ENCODE measurements around the gene VCL. TPM values are rescaled to one million over a fixed set of nuclear protein-coding genes. Genes with fewer than 3 reads are reported as not detected.
"Not testable (repeated sequence)": the region's sequence is repeated elsewhere in the genome, so short reads cannot be mapped to it uniquely, and the experiment has no call there.

The VCL gene
- total RNA-seq, 2 donors from 2014 or later: 24.4 to 31.6 TPM

GRCh38 chr10:73962386-73962785, 35.5 kb upstream of the VCL start:
- no peaks in the 10 kb centered on the region for H3K9me3 ChIP-seq
- H3K27me3 ChIP-seq: no peaks in the 10 kb centered on the region
- no peak overlapping the region for H3K27ac ChIP-seq
- no peak overlapping the region for H3K4me3 ChIP-seq
- DNase-seq (no peak), ATAC-seq (no peak)
- 81 to 100% methylated on average over 2 of the region's 2 CpGs for WGBS, 2 donors
- intact Hi-C loops (cut with DNase I): no loop called here
- H3K36me3 ChIP-seq (replicated peaks in 1 of 2; ENCODE audit: insufficient read depth in 1 of 2, low read depth in 2 of 2): no peaks in the 10 kb centered on the region
- H3K4me1 ChIP-seq: peaks cover 12% of the 10 kb centered on the region
- TF ChIP-seq POLR2A (IDR thresholded peaks at IDR 0.05): no peak
- TF ChIP-seq, protein P1, sequence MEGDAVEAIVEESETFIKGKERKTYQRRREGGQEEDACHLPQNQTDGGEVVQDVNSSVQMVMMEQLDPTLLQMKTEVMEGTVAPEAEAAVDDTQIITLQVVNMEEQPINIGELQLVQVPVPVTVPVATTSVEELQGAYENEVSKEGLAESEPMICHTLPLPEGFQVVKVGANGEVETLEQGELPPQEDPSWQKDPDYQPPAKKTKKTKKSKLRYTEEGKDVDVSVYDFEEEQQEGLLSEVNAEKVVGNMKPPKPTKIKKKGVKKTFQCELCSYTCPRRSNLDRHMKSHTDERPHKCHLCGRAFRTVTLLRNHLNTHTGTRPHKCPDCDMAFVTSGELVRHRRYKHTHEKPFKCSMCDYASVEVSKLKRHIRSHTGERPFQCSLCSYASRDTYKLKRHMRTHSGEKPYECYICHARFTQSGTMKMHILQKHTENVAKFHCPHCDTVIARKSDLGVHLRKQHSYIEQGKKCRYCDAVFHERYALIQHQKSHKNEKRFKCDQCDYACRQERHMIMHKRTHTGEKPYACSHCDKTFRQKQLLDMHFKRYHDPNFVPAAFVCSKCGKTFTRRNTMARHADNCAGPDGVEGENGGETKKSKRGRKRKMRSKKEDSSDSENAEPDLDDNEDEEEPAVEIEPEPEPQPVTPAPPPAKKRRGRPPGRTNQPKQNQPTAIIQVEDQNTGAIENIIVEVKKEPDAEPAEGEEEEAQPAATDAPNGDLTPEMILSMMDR (IDR thresholded peaks at IDR 0.05): no peak

GRCh38 chr10:73963533-73963932, 34.4 kb upstream of the VCL start:
- 93 to 96% methylated on average over 12 of the region's 12 CpGs for WGBS, 2 donors
- DNase-seq; H3K4me3 ChIP-seq; H3K9me3 ChIP-seq; intact Hi-C loops (cut with DNase I); H3K27ac ChIP-seq; H3K36me3 ChIP-seq (replicated peaks in 1 of 2; ENCODE audit: insufficient read depth in 1 of 2, low read depth in 2 of 2); ATAC-seq; H3K27me3 ChIP-seq: not testable (repeated sequence)
- H3K4me1 ChIP-seq: peaks cover 12% of the 10 kb centered on the region

DNA sequence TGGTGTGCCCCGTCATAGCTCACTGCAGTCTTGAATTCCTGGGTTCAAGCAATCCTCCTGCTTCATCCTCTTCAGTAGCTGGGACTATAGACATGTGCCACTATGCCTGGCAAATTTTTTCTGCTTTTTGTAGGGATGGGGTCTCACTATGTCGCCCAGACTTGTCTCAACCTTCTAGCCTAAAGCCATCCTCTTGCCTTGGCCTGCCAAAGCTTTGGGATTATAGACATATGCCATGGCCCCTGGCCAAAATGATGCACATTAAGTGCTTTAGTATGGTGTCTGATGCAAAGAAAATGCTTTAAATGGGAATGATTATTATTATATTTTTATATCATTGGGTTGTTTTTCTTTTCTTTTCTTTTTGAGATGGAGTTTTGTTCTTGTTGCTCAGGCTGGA, 33.2 kb upstream of the VCL start:
- Histone ChIP-seq H3K4me1 (peaks cover 12% of the 10 kb centered on the region), H3K4me3 (no peak overlapping the region), H3K9me3 (no peaks in the 10 kb centered on the region), H3K36me3 (replicated peaks in 1 of 2; ENCODE audit: insufficient read depth in 1 of 2, low read depth in 2 of 2) (no peaks in the 10 kb centered on the region), H3K27ac (no peak overlapping the region), H3K27me3 (no peaks in the 10 kb centered on the region)
- TF ChIP-seq, protein P1 (IDR thresholded peaks at IDR 0.05): no peak
- no peak for TF ChIP-seq POLR2A (IDR thresholded peaks at IDR 0.05)
- 83 to 100% methylated on average over 2 of the region's 2 CpGs for WGBS, 2 donors
- DNase-seq (no peak), ATAC-seq (no peak)
- intact Hi-C loops (cut with DNase I): no loop called here

- intact Hi-C loops (cut with DNase I); H3K4me3 ChIP-seq; ATAC-seq; DNase-seq; H3K9me3 ChIP-seq; H3K36me3 ChIP-seq (replicated peaks in 1 of 2; ENCODE audit: insufficient read depth in 1 of 2, low read depth in 2 of 2); H3K27me3 ChIP-seq: not testable (repeated sequence)
- Histone ChIP-seq H3K4me1 (peaks cover 12% of the 10 kb centered on the region), H3K27ac (peak overlapping the region in 3 of 4 donors; percentile 45 to 75 (median 58))
- WGBS, 2 donors: 83 to 90% methylated on average over 12 of the region's 12 CpGs
Observed at GRCh38 chr10:73965267-73965889, 32.5 kb upstream of the VCL start.

- no peaks in the 10 kb centered on the region for H3K27me3 ChIP-seq
- H3K4me1 ChIP-seq: peaks cover 12% of the 10 kb centered on the region
- H3K27ac ChIP-seq: peak overlapping the region; percentile 7 to 75 (median 52)
- no peak overlapping the region for H3K4me3 ChIP-seq
- H3K9me3 ChIP-seq: no peaks in the 10 kb centered on the region
- ATAC-seq: peak; percentile 82
- intact Hi-C loops (cut with DNase I): no loop called here
- peak; percentile 46 to 69 (median 58) for DNase-seq
- no peak for TF ChIP-seq POLR2A (IDR thresholded peaks at IDR 0.05)
- TF ChIP-seq, protein P1 (IDR thresholded peaks at IDR 0.05): no peak
- no peaks in the 10 kb centered on the region for H3K36me3 ChIP-seq (replicated peaks in 1 of 2; ENCODE audit: insufficient read depth in 1 of 2, low read depth in 2 of 2)
- WGBS, 2 donors: 44 to 52% methylated on average over 16 of the region's 16 CpGs
Observed at GRCh38 chr10:73965890-73966768, 31.8 kb upstream of the VCL start.
